GM19372 (cell line): Measurements from ENCODE around the gene NECAB3.
"Not testable (repeated sequence)": the region's sequence is repeated elsewhere in the genome, so short reads cannot be mapped to it uniquely, and the experiment has no call there.

Source experiments
- ATAC-seq: cut with Tn5 transposase; IDR thresholded peaks from one replicate; pipeline ENCODE4 v1.9.1; 2021; ENCODE audit warnings: mild to moderate bottlenecking, low read depth, moderate library complexity; ENCODE audit not compliant: unreplicated experiment

NECAB3 gene, protein sequence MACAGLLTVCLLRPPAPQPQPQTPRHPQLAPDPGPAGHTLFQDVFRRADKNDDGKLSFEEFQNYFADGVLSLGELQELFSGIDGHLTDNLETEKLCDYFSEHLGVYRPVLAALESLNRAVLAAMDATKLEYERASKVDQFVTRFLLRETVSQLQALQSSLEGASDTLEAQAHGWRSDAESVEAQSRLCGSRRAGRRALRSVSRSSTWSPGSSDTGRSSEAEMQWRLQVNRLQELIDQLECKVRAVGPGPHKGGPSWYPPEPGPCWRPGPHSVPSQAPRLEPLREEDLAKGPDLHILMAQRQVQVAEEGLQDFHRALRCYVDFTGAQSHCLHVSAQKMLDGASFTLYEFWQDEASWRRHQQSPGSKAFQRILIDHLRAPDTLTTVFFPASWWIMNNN

DNA sequence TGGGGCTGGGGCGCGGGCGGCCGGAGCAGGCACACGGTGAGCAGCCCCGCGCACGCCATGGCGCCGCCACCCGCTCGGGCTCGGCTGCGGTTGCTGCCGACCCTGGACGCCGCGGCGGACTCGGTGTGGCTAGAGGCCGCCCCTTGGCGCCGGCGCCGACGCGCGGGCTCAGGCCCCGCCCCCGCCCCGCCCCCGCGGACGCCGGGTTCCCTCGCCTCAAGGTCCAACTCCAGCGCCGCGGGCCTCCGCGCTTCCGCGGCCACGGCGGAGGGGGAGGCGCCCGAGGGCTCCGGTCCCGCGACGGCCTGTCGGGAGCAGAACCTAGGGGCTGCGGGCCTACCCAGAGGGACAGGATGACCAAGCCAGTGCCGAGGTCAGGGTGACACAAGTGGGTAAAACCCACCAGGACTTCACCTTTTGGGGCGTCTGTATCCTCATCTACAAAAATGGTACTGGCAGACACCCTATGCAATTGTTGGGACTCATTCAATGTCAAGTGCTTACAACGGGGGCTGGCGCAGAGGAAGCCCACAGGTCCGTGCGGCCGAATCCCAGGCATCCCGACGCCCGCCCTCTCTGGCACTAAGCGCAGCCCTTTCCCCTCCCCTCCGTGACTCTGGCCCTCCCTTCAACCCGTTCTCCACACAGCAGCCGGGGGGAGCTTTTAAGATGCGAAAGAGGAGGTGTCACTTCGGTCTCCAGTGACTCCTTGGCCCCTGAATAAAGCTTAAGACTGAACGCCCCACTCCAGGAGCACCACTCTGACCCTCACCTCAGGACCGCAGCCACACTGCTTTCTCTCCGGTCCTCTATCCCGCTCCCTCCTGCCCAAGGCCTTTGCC lies at the start of gene NECAB3:
Gene NECAB3, minus strand, starts transcription at position 135 of the 842 bp plus-strand sequence. Its CDS starts 76 bp downstream, at position 59.
- peak; percentile 75 for ATAC-seq

DNA sequence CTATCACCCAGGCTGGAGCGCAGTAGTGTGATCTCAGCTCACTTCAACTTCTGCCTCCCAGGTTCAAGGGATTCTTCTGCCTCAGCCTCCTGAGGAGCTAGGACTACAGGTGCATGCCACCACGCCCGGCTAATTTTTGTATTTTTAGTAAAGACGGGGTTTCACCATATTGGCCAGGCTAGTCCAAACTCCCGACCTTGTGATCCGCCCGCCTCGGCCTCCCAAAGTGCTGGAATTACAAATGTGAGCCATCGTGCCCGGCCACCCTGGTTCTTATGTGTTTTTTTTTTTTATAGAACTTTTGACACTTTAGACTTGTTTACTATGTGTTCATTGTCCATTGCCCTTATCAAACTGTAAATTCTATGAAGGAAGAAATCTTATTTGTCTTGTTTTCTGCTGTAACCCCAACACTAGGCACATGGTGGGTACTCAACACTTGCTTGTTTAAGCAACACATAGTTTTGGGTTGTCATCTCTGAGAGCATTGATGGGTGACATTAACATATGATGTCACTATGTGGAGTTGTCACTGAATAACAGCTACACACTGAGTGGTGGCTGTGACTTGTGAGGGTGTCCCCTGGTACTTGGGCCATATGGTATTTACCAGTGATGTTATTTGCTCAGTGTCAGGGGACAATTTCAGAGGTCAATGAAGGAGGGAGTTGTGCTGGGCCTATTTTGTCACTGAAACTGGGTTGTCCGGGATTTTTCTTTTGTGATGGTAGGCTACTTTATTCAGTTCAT lies 47.3 kb upstream of the NECAB3 start:
- ATAC-seq = no peak

DNA sequence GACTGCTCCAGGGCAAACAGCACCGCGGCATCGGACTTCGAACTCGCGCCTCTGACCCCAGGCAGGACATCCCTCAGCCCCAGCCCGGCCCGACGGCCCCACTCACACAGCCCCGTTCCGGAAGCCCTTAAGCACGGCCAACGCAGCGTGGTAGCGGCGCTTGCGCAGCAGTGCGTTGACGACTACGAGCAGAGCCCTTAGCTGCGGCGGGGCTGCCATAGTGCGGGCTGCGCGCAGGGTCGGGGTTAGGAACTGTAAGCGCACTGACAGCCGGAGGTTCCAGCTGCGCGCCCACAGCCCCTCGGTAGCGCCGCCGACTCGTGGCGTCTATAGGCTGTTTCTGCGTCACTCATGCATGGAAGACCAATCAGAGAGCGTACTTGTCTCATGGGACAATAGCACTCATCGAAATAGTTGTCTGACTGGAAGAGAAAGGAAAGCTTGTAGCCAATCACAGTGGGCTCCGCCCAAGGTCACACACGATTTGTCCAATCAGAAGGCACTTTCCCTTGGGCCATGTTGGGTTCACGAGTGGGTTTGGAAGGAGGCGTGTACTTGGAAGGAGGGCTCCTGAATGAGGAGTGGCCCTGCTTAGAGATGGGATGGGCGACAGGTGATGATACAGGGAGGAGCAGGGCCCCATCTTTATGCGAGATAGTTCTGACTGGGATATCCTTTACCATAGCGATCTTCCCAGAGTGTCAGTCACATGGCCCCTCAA lies 45.9 kb upstream of the NECAB3 start, which contains the start of gene PXMP4:
Gene PXMP4, minus strand, starts transcription at position 322 of the 721 bp plus-strand sequence. Its CDS starts 103 bp downstream, at position 219.
- peak; percentile 97 for ATAC-seq

DNA sequence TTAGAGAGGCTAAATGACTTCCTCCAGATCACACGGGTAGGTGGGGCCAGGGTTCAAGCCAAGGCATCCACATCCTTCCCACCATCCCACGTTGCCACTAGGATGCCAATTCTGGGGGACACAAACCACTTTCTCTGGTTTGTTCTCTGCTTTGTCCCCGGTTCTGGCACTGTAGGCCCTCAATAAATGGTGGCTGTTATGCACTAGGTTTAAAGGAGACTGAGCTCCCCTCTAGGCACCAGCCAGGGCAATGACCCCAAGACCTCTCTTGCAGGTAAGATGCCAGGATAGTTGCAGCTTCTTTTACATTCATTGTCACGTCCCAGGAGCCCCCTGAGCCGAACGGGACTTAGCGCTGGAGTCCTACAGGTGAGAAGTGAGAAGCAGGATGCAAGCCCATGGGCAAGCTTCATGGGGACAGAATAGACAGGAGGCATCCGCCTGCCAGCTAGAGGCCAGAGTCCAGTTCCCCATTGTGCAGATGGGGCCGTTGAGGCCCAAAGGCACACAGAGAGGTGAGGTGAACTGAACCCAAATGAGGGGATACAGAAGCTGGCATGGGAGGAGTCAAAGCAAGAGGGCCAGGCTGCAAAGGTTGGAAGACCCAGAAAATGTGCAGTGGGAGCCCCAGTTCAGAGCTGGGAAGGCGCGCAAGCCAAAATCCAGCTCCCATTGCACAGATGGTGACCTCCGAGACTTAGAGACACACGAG lies 45.2 kb upstream of the NECAB3 start:
- no peak for ATAC-seq

DNA sequence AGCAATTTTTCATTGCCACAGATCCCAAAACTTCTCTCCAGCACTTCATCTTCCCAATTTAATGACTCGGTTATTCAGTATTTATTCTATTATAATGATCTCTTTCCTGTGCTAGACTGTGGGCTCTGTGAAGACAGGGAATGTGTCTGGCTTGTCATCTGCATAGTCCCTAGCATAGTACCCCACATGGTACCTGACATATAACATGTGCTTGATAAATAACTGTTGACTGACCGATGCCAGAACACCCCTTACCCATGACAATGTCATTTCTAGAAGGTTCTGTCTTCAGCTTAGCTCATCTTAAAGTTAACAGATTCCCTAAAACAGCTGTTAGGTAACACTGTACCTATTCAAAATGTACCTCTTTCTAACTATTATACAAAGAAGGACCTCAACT lies 42.3 kb upstream of the NECAB3 start:
- no peak for ATAC-seq

DNA sequence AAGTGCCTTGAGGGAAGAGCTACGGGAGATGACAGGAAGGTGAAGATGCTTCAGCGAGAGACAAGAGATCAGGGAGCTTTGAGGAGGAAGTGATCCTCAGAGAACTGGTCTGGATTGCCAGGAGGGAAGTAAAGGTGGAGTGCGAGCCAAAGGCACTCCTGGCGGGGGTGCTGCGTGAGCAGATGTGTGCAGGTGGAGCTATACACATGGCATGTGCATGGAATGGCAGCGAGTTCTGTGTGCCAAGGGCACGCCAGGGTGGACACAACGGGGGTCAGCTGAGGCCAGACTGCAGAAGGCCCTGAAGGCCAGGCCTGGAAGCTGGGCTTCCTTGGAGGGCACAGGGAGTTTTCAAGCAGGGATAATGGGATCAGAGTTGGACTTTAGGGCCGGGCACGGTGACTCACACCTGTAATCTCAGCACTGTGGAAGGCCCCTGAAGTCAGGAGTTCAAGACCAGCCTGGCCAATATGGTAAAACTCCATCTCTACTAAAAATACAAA lies 39.7 kb upstream of the NECAB3 start:
- ATAC-seq = no peak

DNA sequence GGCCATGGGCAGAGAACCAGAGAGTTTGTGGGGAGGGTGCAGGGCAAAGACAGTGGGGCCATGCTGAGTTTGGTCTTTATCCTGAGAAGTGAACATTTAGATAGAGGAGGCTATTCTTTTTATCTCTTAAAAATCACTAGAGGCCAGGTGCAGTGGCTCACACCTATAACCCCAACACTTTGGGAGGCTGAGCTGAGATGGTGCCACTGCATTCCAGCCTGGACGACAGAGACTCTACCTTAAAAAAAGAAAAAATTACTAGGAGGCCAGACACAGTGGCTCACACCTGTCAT lies 37.2 kb upstream of the NECAB3 start:
- ATAC-seq = no peak

DNA sequence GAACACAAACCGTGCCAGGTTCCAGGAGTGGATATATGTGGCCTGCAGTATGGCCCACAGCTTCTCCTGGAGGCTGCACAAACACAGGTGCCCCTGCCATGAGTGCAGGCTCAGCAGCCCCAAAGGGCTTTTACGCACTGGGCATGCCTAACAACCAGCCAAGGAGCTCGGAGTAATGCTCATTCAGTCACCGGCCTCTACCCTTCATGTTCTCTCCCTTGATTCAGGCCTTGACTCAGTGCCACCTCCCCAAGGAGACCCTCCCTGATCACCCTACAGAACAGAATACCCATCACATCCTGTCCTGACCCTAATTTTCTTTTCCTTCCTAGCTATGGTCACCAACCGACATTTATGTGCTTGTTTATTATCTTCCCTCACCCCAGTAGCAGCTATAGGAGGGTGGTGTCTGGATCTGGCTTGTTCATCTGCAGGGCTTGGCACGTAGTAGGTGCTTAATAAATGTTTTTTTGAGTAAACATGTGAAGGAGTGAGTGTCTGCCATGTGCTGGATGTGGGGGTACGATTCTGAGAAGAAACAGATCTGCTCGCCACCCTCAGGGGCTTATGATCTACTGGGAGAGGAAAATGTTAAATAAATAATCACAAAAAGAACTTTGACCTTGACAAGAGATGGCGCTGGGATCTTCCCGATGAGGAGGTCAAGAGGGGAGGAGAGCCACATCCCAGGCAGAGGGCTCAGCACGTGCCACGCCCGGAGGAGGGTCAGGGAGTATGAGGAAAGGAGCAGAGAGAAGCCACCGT lies 36.6 kb upstream of the NECAB3 start:
- no peak for ATAC-seq

DNA sequence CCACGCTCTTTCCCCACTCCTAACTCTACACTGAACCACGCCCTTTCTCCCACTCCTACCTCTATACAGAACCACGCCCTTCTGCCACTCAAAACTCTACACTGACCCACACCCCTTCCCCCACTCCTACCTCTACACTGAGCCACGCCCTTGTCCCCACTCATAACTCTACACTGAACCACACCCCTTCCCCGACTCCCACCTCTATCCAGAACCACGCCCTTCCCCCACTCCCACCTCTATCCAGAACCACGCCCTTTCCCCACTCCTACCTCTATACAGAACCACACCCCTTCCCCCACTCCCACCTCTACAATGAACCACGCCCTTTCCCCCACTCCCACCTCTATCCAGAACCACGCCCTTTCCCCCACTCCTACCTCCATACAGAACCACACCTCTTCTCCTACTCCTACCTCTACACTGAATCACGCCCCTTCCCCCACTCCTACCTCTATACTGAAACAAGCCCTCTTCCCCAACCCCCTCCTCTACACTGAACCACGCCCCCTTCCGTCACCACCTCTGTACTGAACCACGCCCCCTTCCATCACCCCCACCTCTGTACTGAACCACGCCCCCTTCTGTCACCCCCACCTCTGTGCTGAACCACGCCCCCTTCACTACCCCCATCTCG lies 35.8 kb upstream of the NECAB3 start:
- ATAC-seq = no peak

DNA sequence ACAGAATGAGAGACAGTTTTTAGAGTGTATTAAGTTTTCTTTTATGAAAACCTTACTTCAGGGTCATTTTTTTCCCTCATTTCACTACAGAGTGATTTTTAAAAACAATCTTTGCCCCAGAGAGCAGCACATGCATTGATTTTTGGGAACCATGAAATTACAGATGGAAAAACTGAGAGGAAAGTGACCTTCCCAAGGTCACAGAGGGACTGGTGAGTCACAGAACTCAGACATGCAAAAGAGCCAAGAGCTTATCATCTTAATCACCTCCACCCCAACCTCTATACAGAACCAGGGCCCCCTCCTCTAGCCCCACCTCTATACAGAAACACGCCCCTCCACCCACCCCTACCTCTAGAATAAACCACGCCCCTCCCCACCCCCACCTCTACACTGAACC lies 35.2 kb upstream of the NECAB3 start:
- ATAC-seq = no peak

DNA sequence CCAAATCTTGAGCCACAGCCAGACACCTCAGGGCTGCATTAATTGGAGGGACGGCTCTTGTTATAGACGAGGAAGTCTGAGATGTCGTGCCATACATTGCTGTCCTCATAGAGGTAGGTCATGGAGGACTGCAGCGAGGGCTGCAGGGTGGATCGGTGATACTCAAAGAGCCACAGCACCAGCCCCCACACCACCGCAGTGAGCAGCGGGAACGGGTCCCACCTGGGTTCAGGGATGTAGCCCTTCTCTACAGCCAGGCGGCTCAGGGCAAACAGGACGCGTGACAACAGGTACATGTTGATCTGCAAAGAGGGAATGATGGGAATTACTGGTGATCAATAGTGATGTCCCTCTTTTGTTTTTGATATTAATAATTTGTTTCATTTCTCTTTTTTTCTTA lies 33.4 kb upstream of the NECAB3 start:
- ATAC-seq = no peak

DNA sequence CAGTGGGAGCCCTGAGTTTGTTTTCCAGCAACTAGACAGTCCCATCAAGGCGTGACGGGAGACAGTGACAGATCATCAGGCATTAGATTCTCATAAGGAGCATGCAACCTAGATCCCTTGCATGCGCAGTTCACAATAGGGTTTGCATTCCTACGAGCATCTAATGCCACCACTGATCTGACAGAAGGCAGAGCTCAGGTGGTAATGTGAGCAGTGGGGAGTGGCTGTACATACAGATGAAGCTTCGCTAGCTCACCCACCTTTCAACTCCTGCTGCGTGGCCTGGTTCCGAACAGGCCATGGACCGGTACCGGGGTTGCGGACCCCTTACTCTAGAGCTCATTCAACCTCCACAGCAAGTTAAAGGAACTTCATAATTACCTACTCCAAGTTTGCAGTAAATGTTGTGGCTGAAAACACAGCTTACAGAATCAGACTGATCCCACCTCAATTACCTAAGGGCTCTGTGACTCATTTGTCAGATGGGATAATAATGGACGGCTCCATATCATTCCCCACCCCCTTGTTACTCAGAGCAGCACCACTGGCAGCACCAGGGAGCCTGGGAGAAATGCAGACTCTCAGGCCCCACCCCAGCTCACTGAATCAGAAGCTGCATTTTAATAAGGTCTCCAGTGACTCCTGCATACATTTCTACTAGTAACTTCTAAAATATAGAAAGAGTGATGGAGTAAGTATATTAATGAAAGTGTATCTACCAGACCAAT lies 30.1 kb upstream of the NECAB3 start:
- no peak for ATAC-seq

DNA sequence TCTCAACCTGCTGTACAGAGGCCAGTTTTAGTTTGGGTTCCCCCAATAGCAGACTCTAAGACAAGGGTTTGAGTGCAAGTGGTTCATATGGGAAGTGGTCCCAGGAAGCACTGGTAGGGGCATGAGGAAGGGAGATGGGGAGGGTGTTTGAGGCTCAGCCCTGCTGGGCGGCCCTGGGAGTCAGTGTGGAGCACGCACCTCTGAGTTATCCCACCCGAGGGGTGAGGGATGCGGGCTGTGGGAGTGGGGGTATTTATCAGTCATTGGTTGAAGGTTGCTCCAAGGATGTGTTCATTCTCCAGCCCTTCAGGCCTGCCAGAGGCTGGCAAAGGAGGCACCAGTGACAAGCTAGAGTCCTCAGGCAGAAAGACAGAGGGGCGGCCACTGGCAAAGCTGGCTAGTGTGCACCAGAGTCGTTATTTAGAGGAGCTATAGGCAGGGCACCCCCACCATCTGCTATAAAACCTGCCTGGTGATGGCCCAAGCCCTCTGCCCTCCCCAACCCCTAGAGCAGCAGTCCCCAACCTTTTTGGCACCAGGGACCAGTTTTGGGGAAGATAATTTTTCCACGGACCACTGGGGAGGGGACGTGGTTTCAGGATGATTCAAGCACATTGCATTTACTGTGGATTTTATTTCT lies 29.4 kb upstream of the NECAB3 start:
- ATAC-seq = no peak

DNA sequence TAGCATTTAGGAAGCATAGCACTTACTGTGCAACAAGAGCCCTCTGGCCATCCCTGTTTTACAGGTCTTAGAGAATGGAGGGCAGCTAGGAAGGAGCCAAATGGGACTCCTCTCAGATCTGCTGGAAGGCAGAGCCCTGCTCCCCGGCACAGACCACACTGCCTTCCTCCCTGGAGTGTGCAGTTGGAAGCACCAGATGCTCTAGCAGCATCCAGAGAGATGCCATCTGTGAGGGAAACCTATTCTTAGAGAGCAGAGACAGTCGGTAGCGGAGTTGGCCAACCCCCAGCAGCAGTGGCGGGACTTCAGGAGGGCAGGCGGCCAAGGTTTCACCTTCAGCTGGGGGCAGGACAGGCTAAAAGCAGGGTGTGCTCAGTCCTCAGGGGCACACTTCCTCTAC lies 28.6 kb upstream of the NECAB3 start:
- ATAC-seq = no peak

DNA sequence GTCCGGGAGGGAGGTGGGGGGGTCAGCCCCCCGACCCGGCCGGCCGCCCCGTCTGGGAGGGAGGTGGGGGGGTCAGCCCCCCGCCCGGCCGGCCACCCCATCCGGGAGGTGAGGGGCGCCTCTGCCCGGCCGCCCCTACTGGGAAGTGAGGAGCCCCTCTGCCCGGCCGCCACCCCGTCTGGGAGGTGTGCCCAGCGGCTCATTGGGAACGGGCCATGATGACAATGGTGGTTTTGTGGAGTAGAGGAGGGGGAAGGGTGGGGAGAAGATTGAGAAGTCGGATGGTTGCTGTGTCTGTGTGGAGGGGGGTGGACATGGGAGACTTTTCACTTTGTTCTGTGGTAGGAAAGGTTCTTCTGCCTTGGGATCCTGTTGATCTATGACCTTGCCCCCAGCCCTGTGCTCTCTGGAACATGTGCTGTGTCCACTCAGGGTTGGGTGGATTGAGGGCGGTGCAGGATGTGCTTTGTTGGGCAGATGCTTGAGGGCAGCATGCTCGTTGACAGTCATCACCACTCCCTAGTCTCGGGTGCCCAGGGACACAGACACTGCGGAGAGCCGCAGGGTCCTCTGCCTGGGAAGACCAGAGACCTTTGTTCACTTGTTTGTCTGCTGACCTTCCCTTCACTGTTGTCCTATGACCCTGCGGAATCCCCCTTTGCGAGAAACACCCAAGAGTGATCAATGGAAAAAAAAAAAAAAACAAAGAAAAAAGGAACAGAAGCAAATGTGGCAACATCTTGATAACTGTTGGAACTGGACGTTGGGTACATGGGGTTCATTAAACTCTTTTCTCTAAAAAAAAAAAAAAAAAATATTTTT lies 27.6 kb upstream of the NECAB3 start:
- no peak for ATAC-seq

DNA sequence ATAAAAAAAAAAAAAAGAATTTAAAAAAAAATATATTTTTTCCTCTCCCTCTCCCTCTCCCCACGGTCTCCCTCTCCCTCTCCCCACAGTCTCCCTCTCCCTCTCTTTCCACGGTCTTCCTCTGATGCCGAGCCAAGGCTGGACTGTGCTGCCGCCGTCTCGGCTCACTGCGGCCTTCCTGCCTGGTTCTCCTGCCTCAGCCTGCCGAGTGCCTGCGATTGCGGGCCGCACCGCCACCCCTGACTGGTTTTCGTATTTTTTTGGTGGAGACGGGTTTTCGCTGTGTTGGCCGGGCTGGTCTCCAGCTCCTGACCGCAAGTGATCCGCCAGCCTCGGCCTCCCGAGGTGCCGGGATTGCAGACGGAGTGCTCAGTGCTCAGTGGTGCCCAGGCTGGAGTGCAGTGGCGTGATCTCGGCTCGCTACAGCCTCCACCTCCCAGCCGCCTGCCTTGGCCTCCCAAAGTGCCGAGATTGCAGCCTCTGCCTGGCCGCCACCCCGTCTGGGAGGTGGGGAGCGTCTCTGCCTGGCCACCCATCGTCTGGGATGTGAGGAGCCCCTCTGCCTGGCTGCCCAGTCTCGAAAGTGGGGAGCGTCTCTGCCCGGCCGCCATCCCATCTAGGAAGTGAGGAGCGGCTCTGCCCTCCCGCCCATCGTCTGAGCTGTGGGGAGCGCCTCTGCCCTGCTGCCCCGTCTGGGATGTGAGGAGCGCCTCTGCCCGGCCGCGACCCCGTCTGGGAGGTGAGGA lies 26.6 kb upstream of the NECAB3 start:
- ATAC-seq = not testable (repeated sequence)
